GM18499 (cell line): ENCODE measurements around the gene JARID2.

ENCODE experiments used
- ATAC-seq: cut with Tn5 transposase; IDR thresholded peaks from one replicate; pipeline ENCODE4 v1.9.1; 2021; ENCODE audit warnings: moderate number of reproducible peaks; ENCODE audit not compliant: insufficient read depth, unreplicated experiment

JARID2 gene

GRCh38 chr6:15496345-15497131, 250.7 kb downstream of the JARID2 start:
- ATAC-seq: no peak

GRCh38 chr6:15498640-15499039, 252.8 kb downstream of the JARID2 start:
- no peak for ATAC-seq

- no peak for ATAC-seq
Measured at GRCh38 chr6:15499125-15499524, 253.3 kb downstream of the JARID2 start.

GRCh38 chr6:15499591-15499990, 253.7 kb downstream of the JARID2 start:
- ATAC-seq: no peak

- ATAC-seq: no peak
Measured at GRCh38 chr6:15500078-15500740, 254.3 kb downstream of the JARID2 start.

- ATAC-seq: no peak
Measured at GRCh38 chr6:15500901-15501825, 255.3 kb downstream of the JARID2 start.

GRCh38 chr6:15501826-15502445, 256.1 kb downstream of the JARID2 start:
- no peak for ATAC-seq

GRCh38 chr6:15502446-15503345, 256.8 kb downstream of the JARID2 start:
- ATAC-seq: no peak

GRCh38 chr6:15503346-15503680, 257.4 kb downstream of the JARID2 start:
- ATAC-seq: no peak

- ATAC-seq: no peak
Measured at GRCh38 chr6:15504040-15504495, 258.2 kb downstream of the JARID2 start.

- no peak for ATAC-seq
Measured at GRCh38 chr6:15504581-15505350, 258.9 kb downstream of the JARID2 start.

GRCh38 chr6:15505463-15505918, 259.6 kb downstream of the JARID2 start:
- no peak for ATAC-seq

GRCh38 chr6:15506066-15506465, 260.2 kb downstream of the JARID2 start:
- no peak for ATAC-seq

- no peak for ATAC-seq
Measured at GRCh38 chr6:15507221-15507620, 261.4 kb downstream of the JARID2 start.

- no peak for ATAC-seq
Measured at GRCh38 chr6:15507746-15508145, 261.9 kb downstream of the JARID2 start.

GRCh38 chr6:15508441-15508871, 262.6 kb downstream of the JARID2 start:
- no peak for ATAC-seq

- no peak for ATAC-seq
Measured at GRCh38 chr6:15508931-15509330, 263.1 kb downstream of the JARID2 start.

GRCh38 chr6:15509335-15509933, 263.6 kb downstream of the JARID2 start:
- no peak for ATAC-seq
